H1 (cell line): ENCODE results near the gene USP20. TPM values are rescaled to one million over a fixed set of nuclear protein-coding genes. Genes with fewer than 3 reads are reported as not detected.
A peak's percentile ranks its signal among the peaks of the same experiment; 100 is the strongest.

ENCODE experiments used
- ASH2L ChIP-seq: fragments of 200-600, 300-600 bp; sonication (generic); IDR thresholded peaks from one replicate; pipeline ENCODE4 v1.7.1; 2017; ENCODE audit warnings: low read length
- BCL11A ChIP-seq, 2 experiments: IDR thresholded peaks; one replicate each; pipeline ENCODE4 v1.6.1; 2011; ENCODE audit warnings: low read depth in 2 of 2, low read length in 2 of 2, mild to moderate bottlenecking in 2 of 2
- BRCA1 ChIP-seq: IDR thresholded peaks from 2 replicates; pipeline ENCODE4 v1.6.1; 2012; ENCODE audit warnings: low read depth, low read length, improper control_type of control experiment
- CREB1 ChIP-seq: IDR thresholded peaks from 2 replicates; pipeline ENCODE4 v1.6.1; 2012; ENCODE audit warnings: inconsistent platforms
- GABPA ChIP-seq: IDR thresholded peaks from 2 replicates; pipeline ENCODE4 v1.6.1; 2011; ENCODE audit warnings: mild to moderate bottlenecking, low read length, moderate library complexity, borderline replicate concordance; ENCODE audit not compliant: insufficient read depth
- JUN ChIP-seq: IDR thresholded peaks from 2 replicates; pipeline ENCODE4 v1.6.1; 2011; ENCODE audit warnings: low read depth, mild to moderate bottlenecking, improper control_type of control experiment, low read length
- RNF2 ChIP-seq: fragments of 200-900, 300-1000 bp; sonication (generic); IDR thresholded peaks from 2 replicates; pipeline ENCODE4 v1.7.1; 2016; ENCODE audit warnings: borderline replicate concordance, low read depth, mild to moderate bottlenecking, antibody characterized with exemption, low read length; ENCODE audit not compliant: poor library complexity, severe bottlenecking; ENCODE audit errors: missing control alignments
- SIX5 ChIP-seq: IDR thresholded peaks from 2 replicates; pipeline ENCODE4 v1.6.1; 2011; ENCODE audit warnings: mild to moderate bottlenecking, low read depth, low read length
- SUZ12 ChIP-seq: fragments of 200-600 bp; sonication (generic); IDR thresholded peaks from 2 replicates; pipeline ENCODE4 v1.6.1; 2012; ENCODE audit warnings: mild to moderate bottlenecking, inconsistent platforms, low read length, moderate library complexity, mixed read lengths
- TAF1 ChIP-seq: IDR thresholded peaks from 2 replicates; pipeline ENCODE4 v1.6.1; 2011; ENCODE audit warnings: mild to moderate bottlenecking, low read depth, low read length
- polyA plus RNA-seq, 7 experiments: library from polyadenylated mRNA; depleted of rRNA in 3 of 7; stranded (reverse) in 5 of 7; unstranded in 2 of 7; fragments of >200 nt in 5 of 7; fragments of 200-250 nt in 2 of 7; gene quantifications; 1 replicate in 5 of 7; 2 replicates in 1 of 7; 4 replicates in 1 of 7; pipeline versions ENCODE4 v1.2.1 to v1.2.3, GENCODE V29; 2011 to 2013; ENCODE audit warnings: missing spikeins in 2 of 7, mixed read lengths in 2 of 7
- total RNA-seq: library from RNA; stranded (reverse); fragmentation: NEBNext Ultra II Directional; extraction: Animal tissue kit (Norgen Biotek cat#: 25700); gene quantifications from 2 replicates; pipeline ENCODE4 v1.2.1, GENCODE V29; 2021
- TF ChIP-seq, protein P1 (sequence below): fragments of 300-600 bp; sonication (generic); IDR thresholded peaks from 2 replicates; pipeline ENCODE4 v1.7.1; 2012; ENCODE audit warnings: low read length, moderate library complexity, mild to moderate bottlenecking, inconsistent platforms; ENCODE audit not compliant: insufficient replicate concordance

USP20 gene
- total and polyA plus RNA-seq, 2 of the 8 experiments (the other 6 are each of a cell fraction or from before 2014, with no cell fraction given) = 13.4 to 23.0 TPM

DNA sequence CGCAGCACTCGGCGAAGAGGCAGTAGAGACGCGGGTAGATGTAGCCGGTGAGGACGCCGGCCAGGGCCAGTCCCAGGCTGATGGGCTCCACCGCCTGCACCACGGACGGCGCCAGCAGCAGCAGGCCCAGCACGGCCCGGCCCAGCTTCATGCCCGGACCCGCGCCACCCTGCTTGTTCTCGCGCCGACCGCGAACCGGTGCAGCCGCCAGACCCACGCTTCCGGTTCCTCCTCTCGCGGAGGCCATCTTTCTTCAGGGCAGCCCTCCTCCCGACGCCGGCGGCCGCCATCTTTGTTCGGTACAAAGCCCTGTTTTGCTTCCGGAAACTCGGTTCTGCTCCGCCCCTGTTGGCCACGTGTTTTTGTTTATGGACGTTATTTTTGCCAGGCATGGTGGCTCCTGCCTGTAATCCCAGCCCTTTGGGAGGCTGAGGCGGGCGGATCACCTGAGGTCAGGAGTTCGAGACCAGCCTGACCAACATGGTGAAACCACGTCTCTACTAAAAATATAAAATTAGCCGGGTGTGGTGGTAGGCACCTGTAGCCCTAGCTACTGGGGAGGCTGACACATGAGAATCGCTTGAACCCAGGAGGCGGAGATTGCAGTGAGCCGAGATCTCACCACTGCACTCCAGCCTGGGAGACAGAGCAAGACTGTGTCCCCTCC lies 11.2 kb upstream of the USP20 start, which contains the start of gene TOR1A (continued):
- TF ChIP-seq BCL11A (IDR thresholded peaks at IDR 0.05; ENCODE audit: low read depth in 2 of 2, low read length in 2 of 2) = no peak
- TF ChIP-seq RNF2 = no peak
- no peak for TF ChIP-seq JUN
- peak; percentile 88 for TF ChIP-seq TAF1
- peak; percentile 63 for TF ChIP-seq SIX5
- TF ChIP-seq, protein P1, sequence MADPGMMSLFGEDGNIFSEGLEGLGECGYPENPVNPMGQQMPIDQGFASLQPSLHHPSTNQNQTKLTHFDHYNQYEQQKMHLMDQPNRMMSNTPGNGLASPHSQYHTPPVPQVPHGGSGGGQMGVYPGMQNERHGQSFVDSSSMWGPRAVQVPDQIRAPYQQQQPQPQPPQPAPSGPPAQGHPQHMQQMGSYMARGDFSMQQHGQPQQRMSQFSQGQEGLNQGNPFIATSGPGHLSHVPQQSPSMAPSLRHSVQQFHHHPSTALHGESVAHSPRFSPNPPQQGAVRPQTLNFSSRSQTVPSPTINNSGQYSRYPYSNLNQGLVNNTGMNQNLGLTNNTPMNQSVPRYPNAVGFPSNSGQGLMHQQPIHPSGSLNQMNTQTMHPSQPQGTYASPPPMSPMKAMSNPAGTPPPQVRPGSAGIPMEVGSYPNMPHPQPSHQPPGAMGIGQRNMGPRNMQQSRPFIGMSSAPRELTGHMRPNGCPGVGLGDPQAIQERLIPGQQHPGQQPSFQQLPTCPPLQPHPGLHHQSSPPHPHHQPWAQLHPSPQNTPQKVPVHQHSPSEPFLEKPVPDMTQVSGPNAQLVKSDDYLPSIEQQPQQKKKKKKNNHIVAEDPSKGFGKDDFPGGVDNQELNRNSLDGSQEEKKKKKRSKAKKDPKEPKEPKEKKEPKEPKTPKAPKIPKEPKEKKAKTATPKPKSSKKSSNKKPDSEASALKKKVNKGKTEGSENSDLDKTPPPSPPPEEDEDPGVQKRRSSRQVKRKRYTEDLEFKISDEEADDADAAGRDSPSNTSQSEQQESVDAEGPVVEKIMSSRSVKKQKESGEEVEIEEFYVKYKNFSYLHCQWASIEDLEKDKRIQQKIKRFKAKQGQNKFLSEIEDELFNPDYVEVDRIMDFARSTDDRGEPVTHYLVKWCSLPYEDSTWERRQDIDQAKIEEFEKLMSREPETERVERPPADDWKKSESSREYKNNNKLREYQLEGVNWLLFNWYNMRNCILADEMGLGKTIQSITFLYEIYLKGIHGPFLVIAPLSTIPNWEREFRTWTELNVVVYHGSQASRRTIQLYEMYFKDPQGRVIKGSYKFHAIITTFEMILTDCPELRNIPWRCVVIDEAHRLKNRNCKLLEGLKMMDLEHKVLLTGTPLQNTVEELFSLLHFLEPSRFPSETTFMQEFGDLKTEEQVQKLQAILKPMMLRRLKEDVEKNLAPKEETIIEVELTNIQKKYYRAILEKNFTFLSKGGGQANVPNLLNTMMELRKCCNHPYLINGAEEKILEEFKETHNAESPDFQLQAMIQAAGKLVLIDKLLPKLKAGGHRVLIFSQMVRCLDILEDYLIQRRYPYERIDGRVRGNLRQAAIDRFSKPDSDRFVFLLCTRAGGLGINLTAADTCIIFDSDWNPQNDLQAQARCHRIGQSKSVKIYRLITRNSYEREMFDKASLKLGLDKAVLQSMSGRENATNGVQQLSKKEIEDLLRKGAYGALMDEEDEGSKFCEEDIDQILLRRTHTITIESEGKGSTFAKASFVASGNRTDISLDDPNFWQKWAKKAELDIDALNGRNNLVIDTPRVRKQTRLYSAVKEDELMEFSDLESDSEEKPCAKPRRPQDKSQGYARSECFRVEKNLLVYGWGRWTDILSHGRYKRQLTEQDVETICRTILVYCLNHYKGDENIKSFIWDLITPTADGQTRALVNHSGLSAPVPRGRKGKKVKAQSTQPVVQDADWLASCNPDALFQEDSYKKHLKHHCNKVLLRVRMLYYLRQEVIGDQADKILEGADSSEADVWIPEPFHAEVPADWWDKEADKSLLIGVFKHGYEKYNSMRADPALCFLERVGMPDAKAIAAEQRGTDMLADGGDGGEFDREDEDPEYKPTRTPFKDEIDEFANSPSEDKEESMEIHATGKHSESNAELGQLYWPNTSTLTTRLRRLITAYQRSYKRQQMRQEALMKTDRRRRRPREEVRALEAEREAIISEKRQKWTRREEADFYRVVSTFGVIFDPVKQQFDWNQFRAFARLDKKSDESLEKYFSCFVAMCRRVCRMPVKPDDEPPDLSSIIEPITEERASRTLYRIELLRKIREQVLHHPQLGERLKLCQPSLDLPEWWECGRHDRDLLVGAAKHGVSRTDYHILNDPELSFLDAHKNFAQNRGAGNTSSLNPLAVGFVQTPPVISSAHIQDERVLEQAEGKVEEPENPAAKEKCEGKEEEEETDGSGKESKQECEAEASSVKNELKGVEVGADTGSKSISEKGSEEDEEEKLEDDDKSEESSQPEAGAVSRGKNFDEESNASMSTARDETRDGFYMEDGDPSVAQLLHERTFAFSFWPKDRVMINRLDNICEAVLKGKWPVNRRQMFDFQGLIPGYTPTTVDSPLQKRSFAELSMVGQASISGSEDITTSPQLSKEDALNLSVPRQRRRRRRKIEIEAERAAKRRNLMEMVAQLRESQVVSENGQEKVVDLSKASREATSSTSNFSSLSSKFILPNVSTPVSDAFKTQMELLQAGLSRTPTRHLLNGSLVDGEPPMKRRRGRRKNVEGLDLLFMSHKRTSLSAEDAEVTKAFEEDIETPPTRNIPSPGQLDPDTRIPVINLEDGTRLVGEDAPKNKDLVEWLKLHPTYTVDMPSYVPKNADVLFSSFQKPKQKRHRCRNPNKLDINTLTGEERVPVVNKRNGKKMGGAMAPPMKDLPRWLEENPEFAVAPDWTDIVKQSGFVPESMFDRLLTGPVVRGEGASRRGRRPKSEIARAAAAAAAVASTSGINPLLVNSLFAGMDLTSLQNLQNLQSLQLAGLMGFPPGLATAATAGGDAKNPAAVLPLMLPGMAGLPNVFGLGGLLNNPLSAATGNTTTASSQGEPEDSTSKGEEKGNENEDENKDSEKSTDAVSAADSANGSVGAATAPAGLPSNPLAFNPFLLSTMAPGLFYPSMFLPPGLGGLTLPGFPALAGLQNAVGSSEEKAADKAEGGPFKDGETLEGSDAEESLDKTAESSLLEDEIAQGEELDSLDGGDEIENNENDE = no peak
- TF ChIP-seq BRCA1 = peak; percentile 50; the same call in 1 of the 2 replicates
- peak; percentile 84; the same call in 1 of the 2 replicates for TF ChIP-seq GABPA
- TF ChIP-seq ASH2L = peak; percentile 78
- TF ChIP-seq SUZ12 = no peak
- TF ChIP-seq CREB1 = peak; percentile 60; the same call in 1 of the 2 replicates
